Breast epithelium (tissue), 4 donors: ENCODE measurements around the gene EGR4. TPM values are rescaled to one million over a fixed set of nuclear protein-coding genes. Genes with fewer than 3 reads are reported as not detected.
A peak's percentile ranks its signal among the peaks of the same experiment; 100 is the strongest.

Experiments used
- DNase-seq, 2 donors: peaks; one replicate each; pipeline ENCODE4 v3.0.0-alpha.2; 2019; ENCODE audit warnings: low spot score in 2 of 2
- H3K27ac ChIP-seq, 2 donors: fragments of 200-600 bp; sonication (generic) in 1 of 2; one replicate each; pipeline ENCODE4 v1.5.1; 2016 to 2019; ENCODE audit warnings: mild to moderate bottlenecking in 1 of 2
- H3K27me3 ChIP-seq, 2 donors: fragments of 200-600 bp; sonication (generic) in 1 of 2; one replicate each; pipeline versions ENCODE4 v1.5.1 to v1.6.0; 2017 to 2019; ENCODE audit warnings: control low read depth in 1 of 2, mild to moderate bottlenecking in 1 of 2
- H3K36me3 ChIP-seq: fragments of 200-600 bp; one replicate; pipeline ENCODE4 v1.5.1; 2019
- H3K4me1 ChIP-seq, 2 donors: fragments of 200-600 bp; sonication (generic); one replicate each; pipeline ENCODE4 v1.5.1; 2016 to 2019; ENCODE audit warnings: control low read depth in 1 of 2
- H3K4me3 ChIP-seq, 3 donors: fragments of 200-600 bp; sonication (generic); 1 replicate in 2 of 3; 2 replicates in 1 of 3; pipeline ENCODE4 v1.5.1; 2016 to 2019; ENCODE audit warnings: mild to moderate bottlenecking in 3 of 3, moderate library complexity in 2 of 3
- H3K9me3 ChIP-seq, 2 donors: fragments of 200-600 bp; sonication (generic) in 1 of 2; one replicate each; pipeline ENCODE4 v1.5.1; 2016 to 2019; ENCODE audit warnings: control low read depth in 1 of 2
- POLR2A ChIP-seq: fragments of 450-650 bp; IDR thresholded peaks from one replicate; pipeline ENCODE4 v1.6.1; 2016; ENCODE audit warnings: antibody characterized with exemption, mild to moderate bottlenecking, moderate library complexity
- POLR2AphosphoS5 ChIP-seq, 3 donors: sonication (generic); formaldehyde crosslinking; IDR thresholded peaks; one replicate each; pipeline ENCODE4 v1.6.1; 2017; ENCODE audit warnings: antibody characterized with exemption in 3 of 3
- intact Hi-C: fragments of 100-400 bp; cut with DNase I; formaldehyde crosslinking; loops from one replicate; pipeline ENCODE4 v1.15.1; 2023; ENCODE audit warnings: low total_unique reads
- total RNA-seq, 3 donors: library from RNA; depleted of rRNA; stranded (reverse); fragments of >200 nt; gene quantifications; one replicate each; pipeline ENCODE4 v1.1.0, GENCODE V29; 2016
- TF ChIP-seq, protein P1 (sequence below), 3 donors: fragments of 450-650 bp; IDR thresholded peaks; one replicate each; pipeline ENCODE4 v1.5.1; 2016 to 2017; ENCODE audit warnings: antibody characterized with exemption in 3 of 3, mild to moderate bottlenecking in 3 of 3, moderate library complexity in 3 of 3

Gene EGR4
- total RNA-seq, 3 donors from 2014 or later, result not detected

- H3K4me3 ChIP-seq, result peak within 1 kb of the TSS; percentile 53 to 85 (median 74)
- no peak for DNase-seq
- no peaks in the 10 kb centered on the region for H3K9me3 ChIP-seq
- no peaks in the 10 kb centered on the region for H3K27me3 ChIP-seq
- H3K36me3 ChIP-seq, result no peaks in the 10 kb centered on the region
- intact Hi-C loops, result no loop called here
- TF ChIP-seq, protein P1, sequence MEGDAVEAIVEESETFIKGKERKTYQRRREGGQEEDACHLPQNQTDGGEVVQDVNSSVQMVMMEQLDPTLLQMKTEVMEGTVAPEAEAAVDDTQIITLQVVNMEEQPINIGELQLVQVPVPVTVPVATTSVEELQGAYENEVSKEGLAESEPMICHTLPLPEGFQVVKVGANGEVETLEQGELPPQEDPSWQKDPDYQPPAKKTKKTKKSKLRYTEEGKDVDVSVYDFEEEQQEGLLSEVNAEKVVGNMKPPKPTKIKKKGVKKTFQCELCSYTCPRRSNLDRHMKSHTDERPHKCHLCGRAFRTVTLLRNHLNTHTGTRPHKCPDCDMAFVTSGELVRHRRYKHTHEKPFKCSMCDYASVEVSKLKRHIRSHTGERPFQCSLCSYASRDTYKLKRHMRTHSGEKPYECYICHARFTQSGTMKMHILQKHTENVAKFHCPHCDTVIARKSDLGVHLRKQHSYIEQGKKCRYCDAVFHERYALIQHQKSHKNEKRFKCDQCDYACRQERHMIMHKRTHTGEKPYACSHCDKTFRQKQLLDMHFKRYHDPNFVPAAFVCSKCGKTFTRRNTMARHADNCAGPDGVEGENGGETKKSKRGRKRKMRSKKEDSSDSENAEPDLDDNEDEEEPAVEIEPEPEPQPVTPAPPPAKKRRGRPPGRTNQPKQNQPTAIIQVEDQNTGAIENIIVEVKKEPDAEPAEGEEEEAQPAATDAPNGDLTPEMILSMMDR (IDR thresholded peaks at IDR 0.05), result no peak
- no peak for TF ChIP-seq POLR2A
- no peak for TF ChIP-seq POLR2AphosphoS5 (IDR thresholded peaks at IDR 0.05)
- no peaks in the 10 kb centered on the region for H3K4me1 ChIP-seq
- H3K27ac ChIP-seq, result no peak within 1 kb of the TSS
Observed at GRCh38 chr2:73284296-73285158, 8.8 kb downstream of the EGR4 start, which contains the start of gene FBXO41. TSS of gene FBXO41 (minus strand) at chr2:73284478. CDS start at chr2:73269630, 14,848 bp downstream.

DNA sequence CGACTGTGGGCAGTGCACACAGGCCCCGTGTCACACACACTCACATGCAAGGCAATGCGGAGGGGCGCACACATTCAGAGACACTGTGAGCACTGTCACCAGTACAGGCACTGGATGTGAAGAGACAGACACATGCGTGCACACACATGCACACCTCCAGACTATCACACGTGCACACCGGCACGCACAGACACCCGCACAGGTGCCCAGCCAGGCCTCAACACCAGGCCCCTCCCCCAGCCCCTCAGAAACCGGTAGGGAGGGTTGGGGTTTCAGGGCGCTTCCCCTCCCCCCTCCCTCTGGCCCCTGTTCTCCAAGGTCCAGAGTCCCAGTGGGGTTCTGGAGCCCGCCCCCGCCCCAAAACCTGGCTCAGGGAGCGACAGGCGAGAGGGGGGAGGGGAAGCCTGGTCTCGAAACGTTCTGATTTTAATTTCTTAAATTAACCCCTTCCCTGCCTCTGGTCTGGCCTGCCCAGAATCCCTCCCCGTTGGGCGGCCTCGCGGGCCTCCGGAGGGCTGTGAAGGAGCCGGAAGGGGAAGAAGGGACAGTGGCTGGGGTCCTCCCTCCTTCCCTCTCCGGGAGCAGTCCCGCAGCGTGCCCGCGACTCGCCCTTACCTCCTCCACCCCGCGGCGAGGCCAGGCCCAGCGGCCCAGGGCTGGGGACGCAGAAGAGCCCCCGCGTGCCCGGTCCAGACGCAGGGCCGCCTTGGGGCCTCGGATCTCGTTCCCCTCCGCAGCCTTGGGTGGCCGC, 9.6 kb downstream of the EGR4 start:
- intact Hi-C loops, result no loop called here
- H3K27ac ChIP-seq, result no peak overlapping the region

DNA sequence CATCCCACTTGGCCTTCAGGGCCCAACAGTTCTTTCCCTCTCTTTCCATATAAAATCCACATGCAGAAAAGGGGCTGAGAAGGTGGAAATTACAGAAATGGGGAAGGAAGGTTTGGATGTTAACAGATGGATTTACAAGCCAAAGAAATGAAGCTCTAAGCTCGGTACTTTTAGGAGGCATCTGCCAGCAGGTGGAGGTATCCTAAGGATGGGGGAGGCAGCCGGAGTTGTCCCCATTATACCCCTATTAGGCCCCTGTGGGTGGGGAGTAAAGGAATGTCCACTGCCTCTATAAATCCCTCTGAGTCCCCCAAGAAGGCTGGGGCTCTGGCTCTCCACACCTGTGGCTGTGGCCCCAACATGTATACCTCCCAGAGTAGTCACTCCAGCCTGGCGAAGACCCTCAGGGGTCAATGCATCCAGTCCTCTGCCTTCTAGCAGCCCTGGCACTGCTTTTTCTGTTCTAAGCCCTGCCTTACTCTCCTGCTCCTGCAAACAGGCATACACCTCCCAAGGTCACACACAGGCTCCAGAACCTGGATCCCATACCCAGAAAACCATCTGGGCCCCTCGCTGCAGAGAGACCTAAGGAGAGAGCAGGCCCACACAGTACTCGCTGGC, 10.3 kb downstream of the EGR4 start:
- Histone ChIP-seq H3K4me1 (no peaks in the 10 kb centered on the region), H3K9me3 (no peaks in the 10 kb centered on the region), H3K27me3 (no peaks in the 10 kb centered on the region), H3K27ac (no peak overlapping the region), H3K36me3 (no peaks in the 10 kb centered on the region), H3K4me3 (peak overlapping the region in 2 of 3 donors; percentile 74 to 85)
- no peak for DNase-seq
- intact Hi-C loops, result no loop called here
- TF ChIP-seq, protein P1 (IDR thresholded peaks at IDR 0.05), result no peak
- TF ChIP-seq POLR2A (no peak), POLR2AphosphoS5 (IDR thresholded peaks at IDR 0.05) (no peak)

More for the DNA sequence above, 9.6 kb downstream of the EGR4 start:
- TF ChIP-seq, protein P1 (IDR thresholded peaks at IDR 0.05), result no peak
- TF ChIP-seq POLR2AphosphoS5 (IDR thresholded peaks at IDR 0.05) (no peak), POLR2A (no peak)
- no peaks in the 10 kb centered on the region for H3K27me3 ChIP-seq
- DNase-seq, result no peak
- H3K4me3 ChIP-seq, result peak overlapping the region; percentile 53 to 85 (median 74)
- H3K36me3 ChIP-seq, result no peaks in the 10 kb centered on the region
- H3K4me1 ChIP-seq, result no peaks in the 10 kb centered on the region
- H3K9me3 ChIP-seq, result no peaks in the 10 kb centered on the region

- DNase-seq, result no peak
- no peaks in the 10 kb centered on the region for H3K9me3 ChIP-seq
- no peak overlapping the region for H3K4me3 ChIP-seq
- H3K4me1 ChIP-seq, result no peaks in the 10 kb centered on the region
- no peak for TF ChIP-seq POLR2AphosphoS5 (IDR thresholded peaks at IDR 0.05)
- H3K27me3 ChIP-seq, result no peaks in the 10 kb centered on the region
- H3K27ac ChIP-seq, result no peak overlapping the region
- intact Hi-C loops, result no loop called here
- no peaks in the 10 kb centered on the region for H3K36me3 ChIP-seq
Observed at GRCh38 chr2:73281244-73281643, 12.1 kb downstream of the EGR4 start.

- Histone ChIP-seq H3K27ac (no peak overlapping the region), H3K36me3 (no peaks in the 10 kb centered on the region), H3K4me3 (no peak overlapping the region), H3K9me3 (no peaks in the 10 kb centered on the region), H3K27me3 (no peaks in the 10 kb centered on the region), H3K4me1 (no peaks in the 10 kb centered on the region)
- TF ChIP-seq POLR2A (no peak), POLR2AphosphoS5 (IDR thresholded peaks at IDR 0.05) (no peak)
- TF ChIP-seq, protein P1 (IDR thresholded peaks at IDR 0.05), result no peak
- intact Hi-C loops, result no loop called here
- no peak for DNase-seq
Observed at GRCh38 chr2:73279852-73280251, 13.5 kb downstream of the EGR4 start.
